SKM-1 (cell line): ENCODE results near the gene PEDS1.
"Not testable (repeated sequence)": the region's sequence is repeated elsewhere in the genome, so short reads cannot be mapped to it uniquely, and the experiment has no call there.

Experiments used
- DNase-seq: peaks from one replicate; lab custom pipeline; 2025; ENCODE audit not compliant: unreplicated experiment; lab: John Stamatoyannopoulos, UW

Gene PEDS1

DNA sequence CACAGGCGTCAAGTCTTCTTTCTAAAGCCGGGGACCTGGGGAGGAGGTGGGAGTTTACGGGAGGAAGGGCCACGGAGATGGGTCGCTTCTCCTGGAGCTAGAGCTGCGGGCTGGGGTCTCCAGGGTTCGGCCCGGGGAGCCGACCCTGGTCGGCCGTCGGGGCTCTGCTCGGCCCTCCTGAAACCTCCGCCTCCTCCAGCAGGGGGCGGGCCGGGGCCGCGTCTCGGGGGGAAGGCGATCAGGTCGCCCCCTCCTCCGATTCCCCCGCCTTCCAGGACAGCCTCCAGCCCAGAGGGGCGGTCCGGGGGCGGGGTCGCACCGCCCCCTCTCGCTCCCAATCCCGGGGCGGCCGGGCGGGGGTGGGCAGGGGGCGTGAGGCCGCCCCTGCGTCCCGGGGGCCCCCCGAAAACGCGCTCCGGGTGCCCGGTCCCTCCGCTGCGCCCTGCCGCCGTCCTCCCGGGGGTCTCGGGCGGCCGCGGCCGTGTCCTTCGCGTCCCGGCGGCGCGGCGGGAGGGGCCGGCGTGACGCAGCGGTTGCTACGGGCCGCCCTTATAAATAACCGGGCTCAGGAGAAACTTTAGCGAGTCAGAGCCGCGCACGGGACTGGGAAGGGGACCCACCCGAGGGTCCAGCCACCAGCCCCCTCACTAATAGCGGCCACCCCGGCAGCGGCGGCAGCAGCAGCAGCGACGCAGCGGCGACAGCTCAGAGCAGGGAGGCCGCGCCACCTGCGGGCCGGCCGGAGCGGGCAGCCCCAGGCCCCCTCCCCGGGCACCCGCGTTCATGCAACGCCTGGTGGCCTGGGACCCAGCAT, 36.9 kb upstream of the PEDS1 start, which contains the start of gene CEBPB:
Gene CEBPB, plus strand, starts transcription at position 580 of the 814 bp plus-strand sequence. Its CDS starts 204 bp downstream, at position 784.
- peak; percentile 58 for DNase-seq

- DNase-seq: no peak
Observed at GRCh38 chr20:50189681-50190250, 36.2 kb upstream of the PEDS1 start.

- DNase-seq: no peak
Observed at GRCh38 chr20:50188879-50189680, 35.6 kb upstream of the PEDS1 start.

DNA sequence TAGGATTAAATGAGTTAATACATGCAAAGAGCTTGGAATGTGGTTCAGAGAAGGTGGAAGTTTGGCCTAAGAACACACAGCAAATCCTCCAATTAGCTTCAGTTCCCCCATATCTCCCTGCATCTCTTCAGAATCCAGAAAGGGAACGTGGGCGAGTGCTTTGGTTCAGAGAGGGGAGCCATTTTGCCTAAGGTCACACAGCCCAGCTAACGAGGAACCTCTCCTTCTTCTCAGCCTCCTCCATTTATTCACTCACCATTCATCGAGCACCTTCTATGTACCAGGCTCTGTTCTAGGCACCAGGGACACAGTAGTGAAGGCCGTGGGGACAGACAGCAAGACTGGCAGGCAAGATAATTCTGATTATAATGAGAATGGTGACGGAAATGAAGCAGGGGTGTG, 34.8 kb upstream of the PEDS1 start:
- no peak for DNase-seq

- no peak for DNase-seq
Observed at GRCh38 chr20:50187403-50188051, 34.0 kb upstream of the PEDS1 start.

- DNase-seq: no peak
Observed at GRCh38 chr20:50186987-50187402, 33.5 kb upstream of the PEDS1 start.

DNA sequence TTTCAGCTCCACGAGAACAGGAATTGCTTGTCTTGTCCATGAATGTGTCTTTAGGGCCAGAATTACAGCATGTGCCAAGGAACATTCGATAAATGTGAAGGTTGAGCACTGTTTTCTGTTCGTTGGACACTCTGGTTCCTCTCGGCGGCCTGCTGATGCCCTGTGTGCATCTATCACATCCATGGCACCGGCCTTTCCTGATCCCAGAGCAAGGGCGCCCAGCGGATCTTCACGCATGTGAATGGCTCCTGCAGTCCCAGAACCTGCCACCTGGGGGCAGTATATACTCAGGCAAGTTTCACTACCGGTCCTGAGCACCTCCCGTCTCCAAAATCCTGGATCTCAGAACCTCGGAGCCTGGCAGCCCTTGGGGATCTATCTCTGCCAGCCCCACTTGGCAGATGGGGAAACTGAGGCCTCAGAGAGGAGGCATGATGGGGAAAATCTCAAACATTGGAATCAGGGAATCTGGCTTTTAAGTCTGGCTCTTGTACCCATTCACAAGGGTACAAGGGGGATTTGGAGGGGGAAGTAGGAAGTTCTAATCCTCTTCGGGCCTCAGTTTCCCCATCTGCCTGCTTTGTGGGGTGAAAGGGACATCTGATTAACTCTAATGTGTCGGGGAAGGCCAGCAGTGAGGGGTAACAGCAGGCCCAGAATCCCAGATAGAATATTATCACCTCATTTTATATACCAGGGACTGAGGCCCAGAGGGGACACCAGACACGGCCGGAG, 32.8 kb upstream of the PEDS1 start:
- DNase-seq: peak; percentile 62

- DNase-seq: no peak
Observed at GRCh38 chr20:50185426-50185825, 31.9 kb upstream of the PEDS1 start.

- peak; percentile 39 for DNase-seq
Observed at GRCh38 chr20:50182346-50182745, 28.8 kb upstream of the PEDS1 start.

DNA sequence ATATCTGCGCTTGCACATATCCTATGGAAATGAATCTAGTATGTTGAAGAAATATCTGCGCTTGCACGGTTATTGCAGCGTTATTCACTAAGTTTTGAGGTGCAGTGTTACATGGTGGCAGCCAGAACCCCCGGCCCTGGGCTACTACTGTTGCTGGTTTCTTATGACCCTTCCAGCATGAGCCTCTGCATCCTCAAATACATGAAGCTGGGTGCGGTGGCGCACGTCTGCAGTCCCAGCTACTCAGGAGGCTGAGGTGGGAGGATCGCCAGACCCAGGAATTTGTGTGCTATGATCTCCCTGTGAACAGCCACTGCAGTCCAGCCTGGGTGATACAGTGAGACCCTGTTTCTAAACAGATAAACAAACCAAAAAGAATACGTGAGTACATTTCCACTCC, 27.8 kb upstream of the PEDS1 start:
- no peak for DNase-seq

DNA sequence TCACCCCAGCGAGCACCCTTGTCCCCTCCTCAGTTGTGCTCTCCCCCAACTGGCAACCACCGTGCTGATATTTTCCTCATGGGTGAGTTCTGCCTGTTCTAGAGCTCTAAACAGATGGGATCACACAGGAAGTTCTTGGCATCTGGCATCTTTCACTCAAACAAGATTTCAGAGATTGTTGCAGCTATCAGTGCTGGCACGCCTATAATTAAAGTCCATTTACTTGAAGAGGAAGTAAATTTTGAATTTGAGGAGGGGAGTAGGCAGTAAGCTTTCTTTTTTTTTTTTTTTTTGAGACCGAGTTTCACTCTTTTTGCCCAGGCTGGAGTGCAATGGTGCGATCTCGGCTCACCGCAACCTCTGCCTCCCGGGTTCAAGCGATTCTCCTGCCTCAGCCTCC, 25.1 kb upstream of the PEDS1 start:
- DNase-seq: not testable (repeated sequence)

DNA sequence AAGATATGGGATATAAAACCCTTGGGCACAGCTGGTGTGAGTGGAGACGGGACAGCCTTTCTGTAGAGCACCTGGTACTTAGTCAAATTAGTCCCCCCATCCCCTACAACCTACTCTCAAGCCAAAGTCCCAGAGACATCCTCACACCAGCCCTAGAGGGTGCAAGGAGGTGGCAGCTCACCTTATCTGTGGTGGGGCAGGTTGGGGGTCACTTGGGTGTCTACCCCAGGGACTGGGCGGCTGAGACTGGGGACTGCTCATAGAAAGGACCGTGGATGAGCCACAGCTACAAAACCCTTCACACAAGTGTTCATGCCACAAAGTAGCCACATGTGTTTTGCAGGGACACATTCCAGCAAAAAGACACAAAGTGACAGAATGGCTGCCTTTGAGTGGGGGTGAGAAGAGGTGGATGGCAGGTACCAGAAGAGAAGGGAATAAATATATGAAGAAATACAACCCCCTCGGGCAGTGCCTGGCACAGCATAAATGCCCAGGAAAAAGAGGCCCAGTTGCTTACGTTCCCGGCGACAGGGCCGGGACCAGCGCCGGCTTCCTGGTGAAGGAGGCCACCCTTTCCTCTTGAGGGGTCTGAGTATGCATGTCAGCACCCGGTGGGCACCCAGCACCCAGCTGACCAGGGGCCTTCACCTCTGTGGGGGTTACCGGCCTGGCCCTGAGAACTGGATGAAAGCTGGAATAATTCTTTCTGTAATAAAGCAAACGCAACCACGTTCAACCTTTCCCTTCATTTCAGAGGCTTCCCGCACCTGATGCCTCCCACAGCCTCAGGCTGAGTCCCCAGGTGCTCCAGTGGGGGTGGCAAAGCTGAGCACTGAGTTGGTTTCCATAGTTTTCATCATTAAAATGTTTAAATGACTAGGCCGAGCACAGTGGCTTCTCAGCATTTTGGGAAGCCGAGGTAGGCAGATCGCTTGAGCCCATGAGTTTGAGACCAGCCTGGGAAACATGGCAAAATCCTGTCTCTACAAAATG, 22.7 kb upstream of the PEDS1 start:
- DNase-seq: no peak

DNA sequence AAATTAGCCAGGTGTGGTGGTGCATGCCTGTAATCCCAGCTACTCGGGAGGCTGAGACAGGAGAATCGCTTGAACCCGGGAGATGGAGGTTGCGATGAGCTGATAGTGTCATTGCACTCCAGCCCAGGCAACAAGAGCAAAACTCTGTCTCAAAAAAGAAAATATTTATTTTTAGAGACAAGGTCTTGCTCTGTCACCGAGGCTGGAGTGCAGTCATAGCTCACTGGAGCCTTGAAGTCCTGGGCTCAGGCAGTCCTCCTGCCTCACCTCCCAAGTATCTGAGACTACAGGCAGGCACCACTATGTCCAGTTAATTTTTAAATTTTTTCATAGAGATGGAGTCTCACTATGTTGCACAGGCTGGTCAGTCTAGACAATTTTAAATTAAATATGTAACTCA, 20.9 kb upstream of the PEDS1 start:
- DNase-seq: no peak

DNA sequence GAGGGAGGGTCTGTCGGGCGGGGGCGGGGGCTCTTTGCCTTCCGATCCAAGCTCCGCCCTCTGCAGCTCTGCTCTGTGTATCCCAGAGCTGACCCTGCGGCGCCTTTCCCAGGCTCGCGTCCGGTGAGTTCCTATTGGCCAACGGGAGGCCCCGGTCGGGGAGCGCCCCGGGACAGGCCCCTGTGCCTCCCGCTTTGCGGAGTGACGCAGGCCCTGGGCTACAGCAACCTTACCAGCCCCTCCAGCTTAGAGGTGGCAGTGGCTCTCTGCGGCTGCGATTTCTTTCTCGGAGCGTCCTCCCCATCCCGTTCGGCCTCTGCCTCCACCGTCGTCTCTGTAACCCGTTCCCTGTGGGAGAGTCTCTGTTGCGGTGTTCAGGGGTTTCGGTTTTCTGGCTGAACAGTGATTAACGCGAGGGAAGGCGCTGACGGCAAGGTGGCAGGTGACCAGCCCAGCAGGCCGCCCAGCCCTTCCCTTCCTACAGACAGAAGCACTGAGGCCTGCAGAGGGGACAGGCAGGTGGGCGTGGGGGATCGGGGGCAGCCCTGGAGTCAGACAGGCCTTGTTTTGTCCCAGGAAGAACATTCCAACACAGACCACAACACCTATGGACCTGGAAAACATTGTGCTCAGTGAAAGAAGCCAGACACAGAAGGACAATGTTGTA, 19.0 kb upstream of the PEDS1 start:
- no peak for DNase-seq

DNA sequence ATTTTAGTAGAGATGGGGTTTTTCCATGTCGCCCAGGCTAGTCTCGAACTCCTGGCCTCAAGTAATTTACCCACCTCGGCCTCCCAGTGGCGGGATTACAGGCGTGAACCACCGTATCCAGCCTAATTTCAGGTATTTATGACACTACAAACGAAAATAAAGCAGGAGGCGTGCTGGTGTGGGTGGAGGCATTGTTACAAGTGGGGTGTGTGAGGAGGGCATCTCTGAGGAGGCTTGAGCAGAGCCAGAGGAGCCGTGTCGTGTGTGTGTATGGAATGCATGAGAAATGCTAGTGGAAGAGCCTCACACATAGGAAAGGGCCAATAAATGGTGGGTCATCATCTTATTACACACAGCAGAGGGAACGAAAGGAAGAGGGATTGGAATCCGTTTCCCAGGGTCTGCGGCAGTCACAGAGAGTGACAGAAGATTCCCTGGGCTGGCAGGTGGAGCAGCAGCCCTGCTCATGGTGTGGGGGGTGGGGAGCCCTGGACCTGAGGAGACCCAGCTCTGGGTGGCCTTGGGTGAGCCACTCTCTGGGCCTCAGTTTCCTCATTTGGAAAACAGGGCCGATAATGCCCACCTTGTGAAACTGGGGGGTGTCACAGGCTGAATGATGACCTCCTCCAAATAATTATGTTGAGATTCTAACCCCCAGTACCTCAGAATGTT, 17.2 kb upstream of the PEDS1 start:
- DNase-seq: no peak

DNA sequence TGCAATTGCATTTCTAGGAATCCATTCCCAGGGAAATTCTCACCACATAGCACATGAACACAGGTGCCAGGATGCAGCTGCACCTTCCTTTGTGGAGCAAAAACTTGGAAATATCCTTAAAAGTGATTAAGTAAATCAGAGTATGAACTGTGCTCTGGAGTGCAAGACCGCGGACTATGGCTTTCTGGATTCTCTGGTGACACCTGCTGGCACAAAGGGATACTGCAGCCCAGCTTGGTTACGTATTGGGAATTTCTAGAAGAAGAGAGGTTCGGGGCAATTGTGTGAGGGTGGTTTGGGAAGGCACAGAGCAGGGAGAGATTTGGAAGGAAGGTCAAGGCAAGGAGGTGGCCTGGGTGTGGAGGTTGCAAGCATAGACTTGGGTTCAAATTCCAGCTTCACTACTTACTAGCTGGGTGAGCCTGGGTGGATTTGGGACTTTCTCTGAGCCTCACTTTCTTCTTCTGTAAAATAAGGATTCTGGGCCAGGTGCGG, 15.9 kb upstream of the PEDS1 start:
- peak; percentile 68 for DNase-seq

DNA sequence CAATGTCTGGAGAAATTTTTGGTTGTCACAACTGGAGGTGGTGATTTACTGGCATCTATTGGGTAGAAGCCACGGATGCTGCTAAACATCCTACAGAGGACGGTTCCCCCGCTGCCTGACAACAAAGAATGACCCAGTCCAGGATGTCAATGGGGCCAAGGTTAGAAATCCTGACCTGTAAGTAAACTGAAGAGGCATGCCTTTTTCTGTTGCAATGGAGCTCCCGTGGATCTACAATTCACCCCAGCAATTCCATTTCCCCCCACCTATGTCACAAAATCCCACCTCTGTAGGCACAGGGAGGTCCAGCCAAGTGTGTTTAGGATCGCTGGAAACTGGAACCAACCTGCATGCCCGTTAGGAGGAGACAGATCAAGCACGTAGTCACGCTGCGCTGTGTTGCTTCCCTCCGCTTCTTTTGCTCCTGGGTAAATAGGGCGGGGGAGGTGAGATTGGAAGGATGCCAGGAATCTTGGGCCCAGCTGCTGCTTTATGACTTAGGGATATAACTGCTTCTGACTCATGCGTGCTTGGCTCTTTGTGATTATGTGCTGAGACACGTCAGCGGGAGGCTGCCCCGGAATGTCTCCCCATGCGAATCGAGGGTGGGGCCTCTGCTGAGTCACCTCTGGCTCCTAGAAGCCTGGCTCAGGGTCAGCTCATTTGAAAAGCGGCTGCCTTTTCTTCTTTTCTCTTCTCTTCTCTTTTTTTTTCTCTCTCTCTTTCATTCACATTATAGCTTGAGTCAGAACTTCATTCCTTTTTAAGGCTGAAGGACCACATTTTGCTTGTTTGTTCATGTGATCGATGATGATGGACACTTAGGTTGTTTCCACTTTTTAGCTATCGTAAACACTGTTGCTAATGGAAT, 12.4 kb upstream of the PEDS1 start:
- peak; percentile 70 for DNase-seq
